K562 (cell line): ENCODE data around the gene SULT1A3. TPM values are rescaled to one million over a fixed set of nuclear protein-coding genes. Genes with fewer than 3 reads are reported as not detected.

Experiments used
- EGR1 ChIP-seq: fragments of 450-650 bp; conservative IDR thresholded peaks from 2 replicates; pipeline ENCODE4 v1.6.1; 2017; ENCODE audit warnings: mild to moderate bottlenecking
- FOXM1 ChIP-seq, 2 experiments: fragments of 450-650 bp in 1 of 2; sonication (generic) in 1 of 2; formaldehyde crosslinking in 1 of 2; IDR thresholded peaks; 2 replicates each; pipeline versions ENCODE4 v1.6.1 to v1.9.0; 2017 to 2022; ENCODE audit warnings: low read depth in 2 of 2, mild to moderate bottlenecking in 2 of 2, missing genetic modification reagents in 1 of 2, moderate library complexity in 1 of 2
- HDAC3 ChIP-seq: fragments of 450-650 bp; IDR thresholded peaks from 2 replicates; pipeline ENCODE4 v1.6.1; 2018; ENCODE audit warnings: borderline replicate concordance, mild to moderate bottlenecking, moderate library complexity; ENCODE audit not compliant: partially characterized antibody
- KDM5B ChIP-seq: fragments of 200-600 bp; sonication (generic); IDR thresholded peaks from 2 replicates; pipeline ENCODE4 v1.6.1; 2012; ENCODE audit warnings: low read depth, mild to moderate bottlenecking, moderate library complexity, low read length, control low read depth, inconsistent platforms; ENCODE audit not compliant: insufficient replicate concordance
- LEF1 ChIP-seq: fragments of 450-650 bp; IDR thresholded peaks from 2 replicates; pipeline ENCODE4 v1.6.1; 2016; ENCODE audit warnings: mild to moderate bottlenecking
- MAZ ChIP-seq, 2 experiments: fragments of 450-650 bp in 1 of 2; sonication (generic) in 1 of 2; formaldehyde crosslinking; IDR thresholded peaks in 1 of 2; conservative IDR thresholded peaks in 1 of 2; 2 replicates each; pipeline versions ENCODE4 v1.4.0 to v1.5.0; 2020; ENCODE audit warnings: mild to moderate bottlenecking in 1 of 2, missing genetic modification reagents in 1 of 2
- NONO ChIP-seq, 2 experiments: fragments of 200-400 bp in 1 of 2; fragments of 450-650 bp in 1 of 2; formaldehyde crosslinking in 1 of 2; IDR thresholded peaks; 2 replicates each; pipeline ENCODE4 v1.6.1; 2017; ENCODE audit warnings: low read depth in 2 of 2, mild to moderate bottlenecking in 2 of 2, moderate library complexity in 2 of 2, low read length in 1 of 2
- SP1 ChIP-seq: sonication (generic); formaldehyde crosslinking; IDR thresholded peaks from 2 replicates; pipeline ENCODE4 v1.8.1; 2022; ENCODE audit warnings: mild to moderate bottlenecking, missing genetic modification reagents
- TBP ChIP-seq: optimal IDR thresholded peaks from 2 replicates; pipeline ENCODE3; 2011; ENCODE audit warnings: low read depth, low read length, improper control_type of control experiment
- TSC22D4 ChIP-seq: fragments of 450-650 bp; IDR thresholded peaks from 2 replicates; pipeline ENCODE4 v1.6.1; 2016; ENCODE audit warnings: missing genetic modification characterization, missing biosample characterization, control low read depth
- polyA plus RNA-seq, 8 experiments: library from polyadenylated mRNA; depleted of rRNA in 4 of 8; stranded (reverse) in 5 of 8; unstranded in 3 of 8; fragments of >200 nt; fragmentation: Nextera tagmentation in 2 of 8; fragmentation: Illumina TruSeq in 1 of 8; extraction: Ambion mirVana in 2 of 8; extraction: Trizol in 1 of 8; gene quantifications; 2 replicates each; pipeline versions ENCODE4 v1.2.1 to v1.2.3, GENCODE V29; 2011 to 2014; ENCODE audit warnings: inconsistent platforms in 1 of 8, missing spikeins in 1 of 8
- total RNA-seq, 7 experiments: library from RNA; depleted of rRNA in 6 of 7; stranded (reverse); fragments of >200 nt in 6 of 7; fragmentation: Illumina TruSeq in 2 of 7; extraction: Trizol in 2 of 7; gene quantifications; 2 replicates each; pipeline versions ENCODE4 v1.2.1 to v1.2.3, GENCODE V29; 2011 to 2021; ENCODE audit warnings: low replicate concordance in 1 of 7
- TF ChIP-seq, protein P1 (sequence below), 2 experiments: fragments of 450-650 bp; IDR thresholded peaks; 2 replicates each; pipeline ENCODE4 v1.6.1; 2016
- TF ChIP-seq, protein P2 (sequence below): fragments of 200-800 bp; sonication (Bioruptor generic); IDR thresholded peaks from 2 replicates; pipeline ENCODE4 v1.6.1; 2017; ENCODE audit warnings: missing genetic modification characterization, missing compliant biosample characterization
- TF ChIP-seq, protein P3 (sequence below): sonication (generic); formaldehyde crosslinking; IDR thresholded peaks from 2 replicates; pipeline ENCODE4 v1.8.0; 2022; ENCODE audit warnings: missing genetic modification reagents, mild to moderate bottlenecking, borderline replicate concordance

Gene SULT1A3
- total and polyA plus RNA-seq, 9 of the 15 experiments (the other 6 are each of a cell fraction or from before 2014, with no cell fraction given): 2.4 to 18.0 (median 7.3) TPM

DNA sequence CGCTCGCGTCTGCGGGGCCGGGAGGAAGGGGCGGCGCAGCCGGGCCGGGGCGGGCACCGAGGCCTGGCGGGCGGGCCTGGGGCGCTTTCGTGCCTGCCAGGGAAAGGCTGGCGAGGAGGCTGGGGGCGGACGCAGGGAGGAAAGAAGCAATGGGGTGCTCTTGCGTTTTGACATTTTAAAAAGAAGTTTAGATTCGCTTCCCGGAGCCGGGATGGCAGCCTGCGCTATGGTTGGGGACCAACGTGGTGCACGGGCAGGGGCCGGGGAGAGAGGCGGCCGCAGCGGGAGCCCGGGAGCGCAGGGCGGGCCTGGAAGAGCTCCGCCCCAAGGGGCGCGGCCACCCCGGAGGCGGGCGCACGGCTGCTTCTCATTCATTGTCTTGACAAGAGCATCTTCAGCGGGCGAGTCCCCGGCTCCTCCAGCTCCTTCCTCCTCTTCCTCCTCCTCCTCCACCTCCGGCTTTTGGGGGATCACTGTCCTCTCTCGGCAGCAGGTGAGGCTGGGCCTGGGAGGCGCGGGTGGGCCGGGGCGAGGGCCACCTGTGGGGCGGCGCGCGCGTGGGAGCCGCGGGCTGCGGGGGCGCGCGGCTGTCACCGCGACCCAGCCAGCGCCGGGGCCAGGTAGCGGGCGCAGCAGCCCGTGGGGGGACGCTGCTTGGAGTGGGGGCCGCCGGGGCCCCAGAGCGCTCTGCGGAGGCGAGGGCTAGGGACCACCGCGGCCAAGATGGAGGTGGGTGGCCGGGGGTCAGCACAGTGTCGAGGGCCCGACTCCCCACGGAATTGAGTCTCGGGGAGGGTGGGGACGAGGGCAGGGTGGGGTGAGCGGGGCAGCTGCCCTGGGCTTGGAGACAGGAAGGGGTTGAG, 15.6 kb upstream of the SULT1A3 start, which contains the start of gene CORO1A (continued):
- TF ChIP-seq, protein P1, sequence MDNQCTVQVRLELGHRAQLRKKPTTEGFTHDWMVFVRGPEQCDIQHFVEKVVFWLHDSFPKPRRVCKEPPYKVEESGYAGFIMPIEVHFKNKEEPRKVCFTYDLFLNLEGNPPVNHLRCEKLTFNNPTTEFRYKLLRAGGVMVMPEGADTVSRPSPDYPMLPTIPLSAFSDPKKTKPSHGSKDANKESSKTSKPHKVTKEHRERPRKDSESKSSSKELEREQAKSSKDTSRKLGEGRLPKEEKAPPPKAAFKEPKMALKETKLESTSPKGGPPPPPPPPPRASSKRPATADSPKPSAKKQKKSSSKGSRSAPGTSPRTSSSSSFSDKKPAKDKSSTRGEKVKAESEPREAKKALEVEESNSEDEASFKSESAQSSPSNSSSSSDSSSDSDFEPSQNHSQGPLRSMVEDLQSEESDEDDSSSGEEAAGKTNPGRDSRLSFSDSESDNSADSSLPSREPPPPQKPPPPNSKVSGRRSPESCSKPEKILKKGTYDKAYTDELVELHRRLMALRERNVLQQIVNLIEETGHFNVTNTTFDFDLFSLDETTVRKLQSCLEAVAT (IDR thresholded peaks at IDR 0.05): no peak
- TF ChIP-seq TBP (peak; percentile 22), FOXM1 (IDR thresholded peaks at IDR 0.05; ENCODE audit: low read depth) (no peak), FOXM1 (CRISPR knock-in tag; IDR thresholded peaks at IDR 0.05; ENCODE audit: low read depth) (no peak), TSC22D4 (tag) (no peak), KDM5B (no peak), LEF1 (no peak), SP1 (CRISPR knock-in tag) (peak; percentile 36; the same call in 1 of the 2 replicates), NONO (IDR thresholded peaks at IDR 0.05; ENCODE audit: low read depth in 2 of 2, low read length in 1 of 2) (0 out of 4 replicates have a peak, but pooled peaks of 1 of the 2 experiments have one; percentile 43), EGR1 (0 out of 2 replicates have a peak, but pooled peaks have one; percentile 26), HDAC3 (no peak), MAZ (CRISPR knock-in tag; conservative IDR thresholded peaks at IDR 0.05 in 1 of 2, IDR thresholded peaks at IDR 0.05 in 1 of 2) (peak in 1 of 2 experiments; percentile 27; a peak in 2 of 4 replicates)
- TF ChIP-seq, protein P2, sequence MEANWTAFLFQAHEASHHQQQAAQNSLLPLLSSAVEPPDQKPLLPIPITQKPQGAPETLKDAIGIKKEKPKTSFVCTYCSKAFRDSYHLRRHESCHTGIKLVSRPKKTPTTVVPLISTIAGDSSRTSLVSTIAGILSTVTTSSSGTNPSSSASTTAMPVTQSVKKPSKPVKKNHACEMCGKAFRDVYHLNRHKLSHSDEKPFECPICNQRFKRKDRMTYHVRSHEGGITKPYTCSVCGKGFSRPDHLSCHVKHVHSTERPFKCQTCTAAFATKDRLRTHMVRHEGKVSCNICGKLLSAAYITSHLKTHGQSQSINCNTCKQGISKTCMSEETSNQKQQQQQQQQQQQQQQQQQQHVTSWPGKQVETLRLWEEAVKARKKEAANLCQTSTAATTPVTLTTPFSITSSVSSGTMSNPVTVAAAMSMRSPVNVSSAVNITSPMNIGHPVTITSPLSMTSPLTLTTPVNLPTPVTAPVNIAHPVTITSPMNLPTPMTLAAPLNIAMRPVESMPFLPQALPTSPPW (CRISPR knock-in tag): peak; percentile 46
- TF ChIP-seq, protein P3, sequence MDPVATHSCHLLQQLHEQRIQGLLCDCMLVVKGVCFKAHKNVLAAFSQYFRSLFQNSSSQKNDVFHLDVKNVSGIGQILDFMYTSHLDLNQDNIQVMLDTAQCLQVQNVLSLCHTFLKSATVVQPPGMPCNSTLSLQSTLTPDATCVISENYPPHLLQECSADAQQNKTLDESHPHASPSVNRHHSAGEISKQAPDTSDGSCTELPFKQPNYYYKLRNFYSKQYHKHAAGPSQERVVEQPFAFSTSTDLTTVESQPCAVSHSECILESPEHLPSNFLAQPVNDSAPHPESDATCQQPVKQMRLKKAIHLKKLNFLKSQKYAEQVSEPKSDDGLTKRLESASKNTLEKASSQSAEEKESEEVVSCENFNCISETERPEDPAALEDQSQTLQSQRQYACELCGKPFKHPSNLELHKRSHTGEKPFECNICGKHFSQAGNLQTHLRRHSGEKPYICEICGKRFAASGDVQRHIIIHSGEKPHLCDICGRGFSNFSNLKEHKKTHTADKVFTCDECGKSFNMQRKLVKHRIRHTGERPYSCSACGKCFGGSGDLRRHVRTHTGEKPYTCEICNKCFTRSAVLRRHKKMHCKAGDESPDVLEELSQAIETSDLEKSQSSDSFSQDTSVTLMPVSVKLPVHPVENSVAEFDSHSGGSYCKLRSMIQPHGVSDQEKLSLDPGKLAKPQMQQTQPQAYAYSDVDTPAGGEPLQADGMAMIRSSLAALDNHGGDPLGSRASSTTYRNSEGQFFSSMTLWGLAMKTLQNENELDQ: no peak
